Endodermal cell (in vitro differentiated cells): ENCODE measurements around the gene RYR2. TPM values are rescaled to one million over a fixed set of nuclear protein-coding genes. Genes with fewer than 3 reads are reported as not detected.

Experiments used
- DNase-seq: peaks from one replicate; pipeline ENCODE4 v3.0.0-alpha.2; 2017
- H3K27ac ChIP-seq: 2 replicates; pipeline ENCODE4 v1.5.1; 2013; ENCODE audit warnings: mild to moderate bottlenecking, low read depth, low read length, moderate library complexity
- H3K27me3 ChIP-seq: 2 replicates; pipeline ENCODE4 v1.6.1; 2013; ENCODE audit warnings: mild to moderate bottlenecking, low read length, moderate library complexity; ENCODE audit not compliant: insufficient read depth, control insufficient read depth, poor library complexity, severe bottlenecking
- H3K36me3 ChIP-seq: 2 replicates; pipeline ENCODE4 v1.7.0; 2013; ENCODE audit warnings: mild to moderate bottlenecking, low read length, moderate library complexity; ENCODE audit not compliant: control insufficient read depth, insufficient read depth
- H3K4me1 ChIP-seq: one replicate; pipeline ENCODE4 v1.7.0; 2013; ENCODE audit warnings: low read length; ENCODE audit not compliant: control insufficient read depth, insufficient read depth
- H3K4me3 ChIP-seq: 2 replicates; pipeline ENCODE4 v1.5.1; 2013; ENCODE audit warnings: mild to moderate bottlenecking, low read length, moderate library complexity
- H3K9ac ChIP-seq: 2 replicates; pipeline ENCODE4 v1.6.1; 2013; ENCODE audit warnings: mild to moderate bottlenecking, low read length, moderate library complexity; ENCODE audit not compliant: poor library complexity, severe bottlenecking; ENCODE audit errors: extremely low read depth
- H3K9me3 ChIP-seq: 2 replicates; pipeline ENCODE4 v1.6.1; 2013; ENCODE audit warnings: mild to moderate bottlenecking, low read length, moderate library complexity; ENCODE audit not compliant: control insufficient read depth
- H3K27ac Mint-ChIP-seq: 2 replicates; pipeline ENCODE4 v1.8.0; 2020; ENCODE audit warnings: mixed read lengths
- H3K27me3 Mint-ChIP-seq: 2 replicates; pipeline ENCODE4 v1.8.0; 2021; ENCODE audit warnings: mild to moderate bottlenecking, mixed read lengths; ENCODE audit not compliant: insufficient read depth
- H3K36me3 Mint-ChIP-seq: 2 replicates; pipeline ENCODE4 v1.8.0; 2020; ENCODE audit warnings: low read depth, mixed read lengths
- H3K4me1 Mint-ChIP-seq: 2 replicates; pipeline ENCODE4 v1.8.0; 2020; ENCODE audit warnings: mixed read lengths
- H3K4me3 Mint-ChIP-seq: 2 replicates; pipeline ENCODE4 v1.8.0; 2020; ENCODE audit warnings: mild to moderate bottlenecking, moderate library complexity, mixed read lengths
- H3K9me3 Mint-ChIP-seq: 2 replicates; pipeline ENCODE4 v1.8.0; 2020; ENCODE audit warnings: mild to moderate bottlenecking, mixed read lengths
- CTCF ChIP-seq: fragments of 200-600 bp; sonication (generic); conservative IDR thresholded peaks from 2 replicates; pipeline ENCODE4 v1.5.0; 2021; ENCODE audit warnings: antibody characterized with exemption, mild to moderate bottlenecking
- whole genome bisulfite sequencing, 2 experiments: methylation state at CpG; one replicate each; pipeline versions ENCODE4 v1.1.5 to v1.1.7; 2013; ENCODE audit warnings: missing lambda C conversion rate in 2 of 2, mixed read lengths in 1 of 2; ENCODE audit not compliant: insufficient coverage in 1 of 2, insufficient read length in 1 of 2; 5-methylcytosine and 5-hydroxymethylcytosine counted together
- total RNA-seq, 2 donors: library from RNA; stranded (reverse); fragmentation: NEBNext Ultra II Directional in 1 of 2; extraction: Animal tissue kit (Norgen Biotek cat#: 25700) in 1 of 2; gene quantifications; 2 replicates in 1 of 2; 3 replicates in 1 of 2; pipeline ENCODE4 v1.2.1, GENCODE V29; 2021

The RYR2 gene
- total RNA-seq, 2 donors from 2014 or later: 0.95 to 2.4 TPM

GRCh38 chr1:237556911-237557310 is 514.9 kb downstream of the RYR2 start:
- Mint-ChIP-seq H3K36me3 (no peaks in the 10 kb centered on the region), H3K4me1 (no peaks in the 10 kb centered on the region), H3K27ac (no peak overlapping the region), H3K4me3 (no peak overlapping the region), H3K27me3 (no peaks in the 10 kb centered on the region), H3K9me3 (no peaks in the 10 kb centered on the region)
- H3K9me3 ChIP-seq: no peaks in the 10 kb centered on the region
- no peaks in the 10 kb centered on the region for H3K36me3 ChIP-seq
- no peak for TF ChIP-seq CTCF
- H3K27me3 ChIP-seq: no peaks in the 10 kb centered on the region
- WGBS, 2 experiments: 86 to 100% methylated on average over 1 to 3 of the region's 3 CpGs
- DNase-seq: no peak
- H3K4me3 ChIP-seq: no peak overlapping the region
- no peaks in the 10 kb centered on the region for H3K4me1 ChIP-seq
- no peak overlapping the region for H3K9ac ChIP-seq
- H3K27ac ChIP-seq: no peak overlapping the region

- 73 to 100% methylated on average over 3 to 4 of the region's 4 CpGs for WGBS, 2 experiments
- H3K4me1 Mint-ChIP-seq: no peaks in the 10 kb centered on the region
- Histone ChIP-seq H3K4me3 (no peak overlapping the region), H3K9me3 (no peaks in the 10 kb centered on the region), H3K36me3 (no peaks in the 10 kb centered on the region), H3K4me1 (no peaks in the 10 kb centered on the region), H3K9ac (no peak overlapping the region), H3K27ac (no peak overlapping the region), H3K27me3 (no peaks in the 10 kb centered on the region)
- H3K36me3 Mint-ChIP-seq: no peaks in the 10 kb centered on the region
- no peaks in the 10 kb centered on the region for H3K9me3 Mint-ChIP-seq
- no peak overlapping the region for H3K4me3 Mint-ChIP-seq
- no peak overlapping the region for H3K27ac Mint-ChIP-seq
- peak; percentile 85 for TF ChIP-seq CTCF
- peak; percentile 54 for DNase-seq
- no peaks in the 10 kb centered on the region for H3K27me3 Mint-ChIP-seq
Observed at GRCh38 chr1:237562242-237562823, 520.3 kb downstream of the RYR2 start.

- Histone ChIP-seq H3K4me3 (no peak overlapping the region), H3K36me3 (no peaks in the 10 kb centered on the region), H3K9ac (no peak overlapping the region), H3K27ac (no peak overlapping the region), H3K27me3 (no peaks in the 10 kb centered on the region), H3K9me3 (no peaks in the 10 kb centered on the region), H3K4me1 (no peaks in the 10 kb centered on the region)
- Mint-ChIP-seq H3K27ac (no peak overlapping the region), H3K36me3 (no peaks in the 10 kb centered on the region), H3K9me3 (no peaks in the 10 kb centered on the region), H3K4me3 (no peak overlapping the region), H3K27me3 (no peaks in the 10 kb centered on the region), H3K4me1 (no peaks in the 10 kb centered on the region)
- WGBS, 2 experiments: 65% methylated on average over 7 of the region's 7 CpGs
- TF ChIP-seq CTCF: no peak
- no peak for DNase-seq
Observed at GRCh38 chr1:237565236-237565635, 523.3 kb downstream of the RYR2 start.
